Hematopoietic multipotent progenitor cell treated with erythropoietin and hydrocortisone succinate and interleukin-3 and kit ligand, for 8 days (in vitro differentiated cells): ENCODE data around the gene ID2.

Experiments
- DNase-seq: peaks from one replicate; pipeline ENCODE4 v3.0.0-alpha.2; 2015

Gene ID2, protein sequence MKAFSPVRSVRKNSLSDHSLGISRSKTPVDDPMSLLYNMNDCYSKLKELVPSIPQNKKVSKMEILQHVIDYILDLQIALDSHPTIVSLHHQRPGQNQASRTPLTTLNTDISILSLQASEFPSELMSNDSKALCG

GRCh38 chr2:8681786-8682692, at the start of gene ID2:
Gene ID2, plus strand, starts transcription at chr2:8682056. Its CDS starts 110 bp downstream, at chr2:8682166.
- DNase-seq: peak; percentile 98

DNA sequence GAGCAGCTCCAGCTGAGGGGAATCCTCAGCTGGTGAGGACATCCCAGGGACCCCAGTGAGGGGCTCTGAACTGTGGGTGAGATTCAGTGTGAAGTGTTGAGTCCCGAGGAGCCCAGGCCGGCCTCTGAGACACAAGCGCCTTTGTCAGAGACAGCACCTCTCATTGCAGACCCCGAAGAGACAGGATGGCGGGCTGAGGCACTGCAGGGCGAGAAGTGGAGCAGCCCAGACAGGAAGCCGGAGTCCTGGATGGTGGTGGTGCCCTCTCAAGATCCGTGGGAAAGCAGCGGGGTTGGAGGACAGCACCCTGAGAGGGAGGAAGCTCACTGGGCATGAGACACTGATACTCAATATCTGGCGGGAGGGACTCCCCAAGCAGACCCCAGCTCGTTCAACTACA, 49.1 kb upstream of the ID2 start:
- DNase-seq: no peak

DNA sequence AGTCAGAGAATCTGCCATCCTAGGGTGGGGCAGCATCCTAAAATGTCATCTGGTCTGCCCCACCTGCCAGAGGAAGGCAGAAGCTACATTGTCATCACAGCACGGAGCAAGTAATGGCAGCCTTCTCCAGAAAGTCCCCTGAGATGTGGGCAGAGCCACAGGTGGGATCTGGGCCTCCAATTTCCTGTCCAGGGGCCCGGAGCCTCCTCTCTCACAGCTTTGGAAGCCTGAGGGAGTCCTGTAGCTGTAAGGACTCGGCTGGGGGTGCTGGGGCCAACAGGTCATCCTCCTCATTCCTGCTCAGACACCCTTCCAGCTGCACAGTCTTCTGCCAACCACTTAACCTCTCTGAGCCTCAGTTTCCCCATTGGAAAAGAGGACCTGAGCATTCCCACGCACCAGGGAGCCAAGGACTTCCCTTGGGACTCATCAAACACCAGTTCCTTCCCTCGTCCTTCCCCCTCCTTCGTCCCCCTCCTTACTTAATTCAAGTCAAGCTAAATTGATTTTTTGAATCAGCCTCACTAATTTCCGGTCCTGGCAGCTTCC, 48.6 kb upstream of the ID2 start:
- DNase-seq: no peak

DNA sequence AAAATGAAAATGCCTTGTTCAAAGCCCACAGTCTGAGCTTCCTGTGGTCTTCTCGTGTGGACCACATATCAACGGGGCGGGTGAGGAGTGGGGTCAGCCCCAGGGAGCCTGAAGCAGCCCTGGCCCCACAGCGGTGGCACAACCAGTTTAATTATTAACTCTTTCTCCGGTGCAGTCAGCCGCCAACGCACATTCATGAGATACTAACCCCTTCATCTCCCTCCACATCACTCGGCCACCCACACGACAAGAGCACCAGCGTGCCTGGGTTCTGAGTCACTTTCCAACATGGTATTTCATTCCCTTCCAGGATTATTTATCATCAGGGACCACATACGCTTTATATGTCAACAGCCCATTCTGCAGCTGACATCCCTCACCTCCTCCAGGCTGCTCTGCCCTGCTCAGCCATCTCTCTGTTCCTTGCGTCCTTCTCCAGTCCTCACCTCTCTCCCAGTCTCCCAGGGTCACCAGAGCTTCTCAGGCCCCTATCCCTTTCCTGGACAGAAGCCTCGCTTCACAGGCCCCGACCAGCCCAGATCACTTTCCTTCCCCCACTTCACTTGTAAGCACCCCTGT, 48.0 kb upstream of the ID2 start:
- no peak for DNase-seq

- DNase-seq: no peak
These were observed 47.2 kb upstream of the ID2 start for GRCh38 chr2:8634466-8635172.

GRCh38 chr2:8636041-8636491, 45.8 kb upstream of the ID2 start:
- no peak for DNase-seq

- DNase-seq: no peak
These were observed 44.9 kb upstream of the ID2 start for GRCh38 chr2:8636721-8637636.

GRCh38 chr2:8638327-8638726, 43.5 kb upstream of the ID2 start:
- DNase-seq: no peak

- no peak for DNase-seq
These were observed 42.7 kb upstream of the ID2 start for GRCh38 chr2:8639122-8639635.

- no peak for DNase-seq
These were observed 41.4 kb upstream of the ID2 start for GRCh38 chr2:8640498-8640897.

GRCh38 chr2:8641301-8641965, 40.4 kb upstream of the ID2 start:
- DNase-seq: no peak

DNA sequence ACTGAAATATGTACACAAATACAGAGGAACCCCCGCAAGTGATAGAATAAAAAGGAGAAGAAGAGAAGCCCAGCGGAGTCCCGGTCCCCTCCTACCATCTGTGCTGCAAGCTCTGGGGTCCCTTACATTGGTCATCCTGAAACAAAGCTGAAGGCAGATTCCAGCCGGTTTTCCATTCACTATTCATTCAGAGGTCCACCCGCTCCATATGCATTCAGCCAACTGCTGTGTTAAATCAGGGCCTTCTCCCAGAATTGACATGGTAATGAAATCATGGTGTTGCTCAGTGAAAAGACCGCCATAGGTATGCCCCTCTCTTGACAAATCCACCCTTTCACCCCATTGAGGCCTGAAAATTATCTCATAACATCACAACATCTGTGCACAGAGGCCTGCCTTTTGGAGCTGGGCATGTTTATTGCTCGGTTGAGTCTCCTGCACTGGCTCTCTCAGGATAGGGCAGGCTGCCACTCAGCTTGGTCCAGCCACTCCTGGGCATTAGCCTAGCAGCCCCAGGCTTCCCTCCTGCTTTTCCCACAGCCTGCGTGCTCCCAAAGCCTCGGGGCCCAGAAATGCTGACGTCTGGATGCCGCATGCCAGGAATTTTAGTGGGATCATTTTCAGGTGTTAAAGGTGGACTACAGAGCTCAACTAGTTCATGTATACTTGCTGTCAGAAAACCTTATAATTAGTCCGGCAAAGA, 39.3 kb upstream of the ID2 start:
- no peak for DNase-seq

- no peak for DNase-seq
These were observed 38.4 kb upstream of the ID2 start for GRCh38 chr2:8643250-8643995.

- DNase-seq: no peak
These were observed 37.9 kb upstream of the ID2 start for GRCh38 chr2:8643996-8644356.

- peak; percentile 15 for DNase-seq
These were observed 37.2 kb upstream of the ID2 start for GRCh38 chr2:8644605-8645175.

DNA sequence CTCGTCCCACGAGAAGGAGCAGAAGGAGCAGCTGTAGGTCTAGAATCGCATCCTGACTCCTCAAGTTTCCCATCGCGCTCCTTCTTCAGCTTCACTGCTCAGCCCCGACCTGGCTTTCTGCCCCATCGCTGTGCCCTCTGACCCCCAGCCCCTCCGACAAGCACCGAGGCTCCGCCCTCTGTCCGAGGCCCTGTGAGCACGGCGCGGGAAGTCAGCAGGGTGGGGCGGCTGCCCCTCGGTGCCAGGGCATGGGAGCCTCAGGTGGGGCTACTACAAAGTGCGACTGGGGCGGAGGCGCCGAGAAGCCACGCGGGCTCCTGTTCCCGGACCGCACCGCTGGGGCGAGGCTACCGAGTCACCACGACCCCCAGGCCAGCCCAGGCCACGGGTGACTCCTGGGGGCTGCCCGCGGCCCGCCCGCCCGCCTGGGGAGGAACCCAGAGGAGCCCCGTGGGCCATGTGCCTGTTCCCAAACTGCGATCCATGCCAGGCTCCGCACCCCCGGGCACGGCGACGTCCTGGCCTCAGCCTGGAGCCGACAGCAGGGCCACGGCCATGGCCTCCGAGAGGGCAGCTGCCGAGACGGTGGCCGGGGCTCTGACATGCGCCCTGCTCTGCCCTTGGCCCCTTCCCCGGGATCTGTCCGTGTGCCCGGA, 36.6 kb upstream of the ID2 start:
- DNase-seq: no peak

GRCh38 chr2:8646731-8647461, 35.0 kb upstream of the ID2 start:
- no peak for DNase-seq

DNA sequence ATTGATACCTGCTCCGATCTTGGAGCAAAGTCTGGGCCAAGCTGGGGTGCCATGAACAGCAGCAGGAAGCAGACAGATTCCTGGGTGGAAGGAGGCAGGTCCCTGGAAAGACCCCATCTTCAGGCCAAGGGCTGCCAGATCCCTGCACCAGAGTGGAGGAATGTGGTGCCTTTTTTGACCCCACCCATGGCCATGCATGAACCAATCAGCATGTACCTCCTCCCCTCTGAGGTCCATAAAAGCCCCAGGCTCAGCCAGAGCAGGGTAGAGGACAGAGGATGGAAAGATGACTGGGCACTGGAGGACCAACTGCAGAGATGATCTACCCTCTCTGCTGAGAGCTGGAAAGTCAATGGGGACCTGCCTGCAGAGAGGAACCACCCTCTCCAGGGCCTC, 34.4 kb upstream of the ID2 start:
- DNase-seq: no peak
